Activated T-cell treated with anti-CD3 and anti-CD28 coated beads, Interleukin-2, amount 50 U/mL, for 24 hours (primary cell): ENCODE measurements around the gene PCDH9.
"Not testable (repeated sequence)": the region's sequence is repeated elsewhere in the genome, so short reads cannot be mapped to it uniquely, and the experiment has no call there.

Source experiments
- DNase-seq: peaks from one replicate; pipeline ENCODE4 v3.0.0-alpha.2; 2020
- H3K27ac Mint-ChIP-seq: 2 replicates; pipeline ENCODE4 v1.8.0; 2020; ENCODE audit warnings: mild to moderate bottlenecking, mixed read lengths
- H3K27me3 Mint-ChIP-seq: 2 replicates; pipeline ENCODE4 v1.8.0; 2020; ENCODE audit warnings: mixed read lengths
- H3K36me3 Mint-ChIP-seq: 2 replicates; pipeline ENCODE4 v1.8.0; 2020; ENCODE audit warnings: low read depth, mixed read lengths
- H3K4me1 Mint-ChIP-seq: 2 replicates; pipeline ENCODE4 v1.8.0; 2020; ENCODE audit warnings: low read depth, mixed read lengths
- H3K4me3 Mint-ChIP-seq: 2 replicates; pipeline ENCODE4 v1.8.0; 2020; ENCODE audit warnings: mild to moderate bottlenecking, moderate library complexity, mixed read lengths
- H3K9me3 Mint-ChIP-seq: 2 replicates; pipeline ENCODE4 v1.8.0; 2020; ENCODE audit warnings: mixed read lengths

Gene PCDH9

GRCh38 chr13:66322936-66323335 lies 907.2 kb downstream of the PCDH9 start:
- H3K27ac Mint-ChIP-seq: no peak overlapping the region
- H3K36me3 Mint-ChIP-seq: no peaks in the 10 kb centered on the region
- no peak for DNase-seq
- H3K4me3 Mint-ChIP-seq: no peak overlapping the region
- H3K9me3 Mint-ChIP-seq: no peaks in the 10 kb centered on the region
- H3K4me1 Mint-ChIP-seq: no peaks in the 10 kb centered on the region
- no peaks in the 10 kb centered on the region for H3K27me3 Mint-ChIP-seq

GRCh38 chr13:66322193-66322740 lies 907.9 kb downstream of the PCDH9 start:
- Mint-ChIP-seq H3K9me3 (no peaks in the 10 kb centered on the region), H3K4me3 (no peak overlapping the region), H3K27ac (no peak overlapping the region), H3K4me1 (no peaks in the 10 kb centered on the region), H3K36me3 (no peaks in the 10 kb centered on the region), H3K27me3 (no peaks in the 10 kb centered on the region)
- DNase-seq: no peak

GRCh38 chr13:66314911-66315310 lies 915.2 kb downstream of the PCDH9 start:
- Mint-ChIP-seq H3K27ac (no peak overlapping the region), H3K4me1 (no peaks in the 10 kb centered on the region)

GRCh38 chr13:66313413-66313812 lies 916.7 kb downstream of the PCDH9 start:
- Mint-ChIP-seq H3K27me3 (no peaks in the 10 kb centered on the region), H3K4me3 (no peak overlapping the region), H3K36me3 (no peaks in the 10 kb centered on the region), H3K27ac (no peak overlapping the region), H3K4me1 (no peaks in the 10 kb centered on the region), H3K9me3 (peaks cover 2% of the 10 kb centered on the region)
- no peak for DNase-seq

More at GRCh38 chr13:66314911-66315310, 915.2 kb downstream of the PCDH9 start:
- Mint-ChIP-seq H3K4me3 (no peak overlapping the region), H3K27me3 (no peaks in the 10 kb centered on the region), H3K9me3 (peaks cover 2% of the 10 kb centered on the region), H3K36me3 (no peaks in the 10 kb centered on the region)
- no peak for DNase-seq

GRCh38 chr13:66312312-66313087 lies 917.6 kb downstream of the PCDH9 start:
- no peak overlapping the region for H3K27ac Mint-ChIP-seq
- peaks cover 2% of the 10 kb centered on the region for H3K9me3 Mint-ChIP-seq
- H3K27me3 Mint-ChIP-seq: no peaks in the 10 kb centered on the region
- DNase-seq: no peak
- no peak overlapping the region for H3K4me3 Mint-ChIP-seq
- H3K36me3 Mint-ChIP-seq: no peaks in the 10 kb centered on the region
- H3K4me1 Mint-ChIP-seq: no peaks in the 10 kb centered on the region

GRCh38 chr13:66305961-66306617 lies 924.0 kb downstream of the PCDH9 start:
- H3K4me3 Mint-ChIP-seq: no peak overlapping the region
- no peak for DNase-seq
- H3K4me1 Mint-ChIP-seq: no peaks in the 10 kb centered on the region
- H3K27me3 Mint-ChIP-seq: no peaks in the 10 kb centered on the region
- peaks cover 4% of the 10 kb centered on the region for H3K9me3 Mint-ChIP-seq
- no peak overlapping the region for H3K27ac Mint-ChIP-seq
- no peaks in the 10 kb centered on the region for H3K36me3 Mint-ChIP-seq

GRCh38 chr13:66301482-66301881 lies 928.7 kb downstream of the PCDH9 start:
- Mint-ChIP-seq H3K27me3 (no peaks in the 10 kb centered on the region), H3K36me3 (no peaks in the 10 kb centered on the region), H3K9me3 (peaks cover 7% of the 10 kb centered on the region), H3K4me1 (no peaks in the 10 kb centered on the region), H3K27ac (no peak overlapping the region), H3K4me3 (no peak overlapping the region)
- DNase-seq: no peak

- no peaks in the 10 kb centered on the region for H3K36me3 Mint-ChIP-seq
- no peak overlapping the region for H3K27ac Mint-ChIP-seq
- peaks cover 12% of the 10 kb centered on the region for H3K9me3 Mint-ChIP-seq
- no peaks in the 10 kb centered on the region for H3K4me1 Mint-ChIP-seq
- no peaks in the 10 kb centered on the region for H3K27me3 Mint-ChIP-seq
- no peak overlapping the region for H3K4me3 Mint-ChIP-seq
- no peak for DNase-seq
These were observed 929.1 kb downstream of the PCDH9 start for GRCh38 chr13:66301006-66301405.

GRCh38 chr13:66296875-66297274 lies 933.3 kb downstream of the PCDH9 start:
- Mint-ChIP-seq H3K9me3 (peaks cover 12% of the 10 kb centered on the region), H3K4me3 (no peak overlapping the region), H3K27ac (no peak overlapping the region), H3K4me1 (no peaks in the 10 kb centered on the region), H3K27me3 (no peaks in the 10 kb centered on the region), H3K36me3 (no peaks in the 10 kb centered on the region)
- no peak for DNase-seq

GRCh38 chr13:66296328-66296727 lies 933.8 kb downstream of the PCDH9 start:
- no peaks in the 10 kb centered on the region for H3K27me3 Mint-ChIP-seq
- H3K4me3 Mint-ChIP-seq: no peak overlapping the region
- H3K27ac Mint-ChIP-seq: no peak overlapping the region
- no peak for DNase-seq
- no peaks in the 10 kb centered on the region for H3K36me3 Mint-ChIP-seq
- H3K9me3 Mint-ChIP-seq: peaks cover 12% of the 10 kb centered on the region
- H3K4me1 Mint-ChIP-seq: no peaks in the 10 kb centered on the region

- H3K9me3 Mint-ChIP-seq: peaks cover 20% of the 10 kb centered on the region
- not testable (repeated sequence) for H3K36me3 Mint-ChIP-seq, H3K27me3 Mint-ChIP-seq, H3K4me1 Mint-ChIP-seq, DNase-seq, H3K4me3 Mint-ChIP-seq, H3K27ac Mint-ChIP-seq
These were observed 943.3 kb downstream of the PCDH9 start for GRCh38 chr13:66286806-66287205.

GRCh38 chr13:66275416-66275815 lies 954.7 kb downstream of the PCDH9 start:
- Mint-ChIP-seq H3K4me1 (no peaks in the 10 kb centered on the region), H3K36me3 (no peaks in the 10 kb centered on the region), H3K9me3 (peaks cover 16% of the 10 kb centered on the region), H3K4me3 (no peak overlapping the region), H3K27me3 (no peaks in the 10 kb centered on the region), H3K27ac (no peak overlapping the region)
- DNase-seq: no peak

GRCh38 chr13:66273011-66273410 lies 957.1 kb downstream of the PCDH9 start:
- Mint-ChIP-seq H3K4me1 (no peaks in the 10 kb centered on the region), H3K9me3 (peaks cover 13% of the 10 kb centered on the region), H3K36me3 (no peaks in the 10 kb centered on the region), H3K27me3 (no peaks in the 10 kb centered on the region), H3K27ac (no peak overlapping the region), H3K4me3 (no peak overlapping the region)
- DNase-seq: no peak

- no peaks in the 10 kb centered on the region for H3K27me3 Mint-ChIP-seq
- DNase-seq: no peak
- H3K36me3 Mint-ChIP-seq: no peaks in the 10 kb centered on the region
- no peak overlapping the region for H3K4me3 Mint-ChIP-seq
- no peaks in the 10 kb centered on the region for H3K4me1 Mint-ChIP-seq
- H3K27ac Mint-ChIP-seq: no peak overlapping the region
- no peaks in the 10 kb centered on the region for H3K9me3 Mint-ChIP-seq
These were observed 963.4 kb downstream of the PCDH9 start for GRCh38 chr13:66266761-66267160.

GRCh38 chr13:66266348-66266747 lies 963.8 kb downstream of the PCDH9 start:
- no peaks in the 10 kb centered on the region for H3K4me1 Mint-ChIP-seq
- DNase-seq: no peak
- no peaks in the 10 kb centered on the region for H3K27me3 Mint-ChIP-seq
- H3K9me3 Mint-ChIP-seq: no peaks in the 10 kb centered on the region
- H3K27ac Mint-ChIP-seq: no peak overlapping the region
- no peak overlapping the region for H3K4me3 Mint-ChIP-seq
- no peaks in the 10 kb centered on the region for H3K36me3 Mint-ChIP-seq
